H9 (cell line): ENCODE results near the gene DAGLB. TPM values are rescaled to one million over a fixed set of nuclear protein-coding genes. Genes with fewer than 3 reads are reported as not detected.

Source experiments
- DNase-seq: peaks from one replicate; pipeline ENCODE4 v3.0.0-alpha.2; 2017
- H2AFZ ChIP-seq: one replicate; pipeline ENCODE4 v1.6.1; 2013; ENCODE audit warnings: mild to moderate bottlenecking, low read length, control low read depth, moderate library complexity
- H2AK5ac ChIP-seq: 2 replicates; pipeline ENCODE4 v1.6.1; 2013; ENCODE audit warnings: low read length, control low read depth, mixed read lengths; ENCODE audit not compliant: insufficient read length
- H2BK120ac ChIP-seq: one replicate; pipeline ENCODE4 v1.6.1; 2013; ENCODE audit warnings: low read depth, mild to moderate bottlenecking, low read length, control low read depth, inconsistent platforms; ENCODE audit not compliant: poor library complexity, severe bottlenecking
- H2BK12ac ChIP-seq: 2 replicates; pipeline ENCODE4 v1.6.1; 2013; ENCODE audit warnings: low read length, control low read depth, mixed read lengths, low read depth; ENCODE audit not compliant: insufficient read length
- H2BK15ac ChIP-seq: 2 replicates; pipeline ENCODE4 v1.6.1; 2013; ENCODE audit warnings: low read depth, low read length, control low read depth
- H2BK20ac ChIP-seq: one replicate; pipeline ENCODE4 v1.6.1; 2013; ENCODE audit warnings: low read depth, mild to moderate bottlenecking, low read length, control low read depth, inconsistent platforms; ENCODE audit not compliant: poor library complexity, severe bottlenecking
- H2BK5ac ChIP-seq: 2 replicates; pipeline ENCODE4 v1.6.1; 2013; ENCODE audit warnings: low read length, control low read depth, mixed read lengths; ENCODE audit not compliant: insufficient read length
- H3K14ac ChIP-seq: 2 replicates; pipeline ENCODE4 v1.6.1; 2013; ENCODE audit warnings: low read length, control low read depth; ENCODE audit not compliant: insufficient read depth
- H3K18ac ChIP-seq: 2 replicates; pipeline ENCODE4 v1.6.1; 2013; ENCODE audit warnings: low read depth, mild to moderate bottlenecking, mixed read lengths, low read length, control low read depth; ENCODE audit not compliant: insufficient read length
- H3K23ac ChIP-seq: 2 replicates; pipeline ENCODE4 v1.6.1; 2013; ENCODE audit warnings: low read length, control low read depth, mixed read lengths, low read depth; ENCODE audit not compliant: insufficient read length
- H3K23me2 ChIP-seq: 2 replicates; pipeline ENCODE4 v1.6.1; 2013; ENCODE audit warnings: low read depth, mild to moderate bottlenecking, mixed read lengths, low read length, control low read depth; ENCODE audit not compliant: insufficient read length, poor library complexity, severe bottlenecking
- H3K27ac ChIP-seq: 2 replicates; pipeline ENCODE4 v1.5.1; 2013; ENCODE audit warnings: low read length, control low read depth, mixed read lengths, low read depth; ENCODE audit not compliant: insufficient read length
- H3K27me3 ChIP-seq: 2 replicates; pipeline ENCODE4 v1.6.1; 2013; ENCODE audit warnings: low read length, control low read depth, inconsistent platforms; ENCODE audit not compliant: insufficient read depth
- H3K4ac ChIP-seq: 2 replicates; pipeline ENCODE4 v1.6.1; 2013; ENCODE audit warnings: low read depth, mild to moderate bottlenecking, control low read depth, inconsistent platforms, low read length, moderate library complexity
- H3K4me1 ChIP-seq: 2 replicates; pipeline ENCODE4 v1.6.1; 2013; ENCODE audit warnings: low read length, control low read depth, inconsistent platforms; ENCODE audit not compliant: insufficient read depth
- H3K4me2 ChIP-seq: 2 replicates; pipeline ENCODE4 v1.6.1; 2013; ENCODE audit warnings: low read length, control low read depth, mixed read lengths; ENCODE audit not compliant: insufficient read length, insufficient read depth
- H3K56ac ChIP-seq: 2 replicates; pipeline ENCODE4 v1.6.1; 2013; ENCODE audit warnings: low read depth, mild to moderate bottlenecking, mixed read lengths, low read length, control low read depth; ENCODE audit not compliant: insufficient read length
- H3K79me1 ChIP-seq: 2 replicates; pipeline ENCODE4 v1.6.1; 2013; ENCODE audit warnings: low read depth, mild to moderate bottlenecking, moderate library complexity, low read length, control low read depth, inconsistent platforms; ENCODE audit not compliant: insufficient read depth, poor library complexity, severe bottlenecking
- H3K79me2 ChIP-seq: 2 replicates; pipeline ENCODE4 v1.6.1; 2013; ENCODE audit warnings: low read length, control low read depth, inconsistent platforms; ENCODE audit not compliant: insufficient read depth
- H3K9ac ChIP-seq: 2 replicates; pipeline ENCODE4 v1.6.1; 2013; ENCODE audit warnings: low read length, control low read depth, mixed read lengths; ENCODE audit not compliant: insufficient read length; ENCODE audit errors: extremely low read depth
- H3K9me3 ChIP-seq: one replicate; pipeline ENCODE4 v1.6.1; 2013; ENCODE audit warnings: low read depth, low read length, inconsistent platforms; ENCODE audit not compliant: control insufficient read depth
- H3T11ph ChIP-seq: one replicate; pipeline ENCODE4 v1.6.1; 2013; ENCODE audit warnings: mild to moderate bottlenecking, low read length, control low read depth, inconsistent platforms
- H4K20me1 ChIP-seq: one replicate; pipeline ENCODE4 v1.6.1; 2013; ENCODE audit not compliant: control insufficient read depth, insufficient read length, insufficient read depth
- H4K5ac ChIP-seq: 2 replicates; pipeline ENCODE4 v1.6.1; 2013; ENCODE audit warnings: low read depth, mild to moderate bottlenecking, mixed read lengths, low read length, control low read depth; ENCODE audit not compliant: insufficient read length
- H4K8ac ChIP-seq: replicated peaks from 2 replicates; pipeline ENCODE4 v1.6.1; 2013; ENCODE audit warnings: low read length, control low read depth, mixed read lengths, low read depth; ENCODE audit not compliant: insufficient read length
- H4K91ac ChIP-seq: 2 replicates; pipeline ENCODE4 v1.6.1; 2013; ENCODE audit warnings: low read depth, mild to moderate bottlenecking, moderate library complexity, mixed read lengths, low read length, control low read depth; ENCODE audit not compliant: insufficient read length
- H3K27ac Mint-ChIP-seq, 3 experiments: 2 replicates in 2 of 3; 3 replicates in 1 of 3; pipeline ENCODE4 v1.8.0; 2020 to 2021; ENCODE audit warnings: mixed read lengths in 3 of 3, mild to moderate bottlenecking in 1 of 3, moderate library complexity in 1 of 3
- H3K27me3 Mint-ChIP-seq: 2 replicates; pipeline ENCODE4 v1.8.0; 2021; ENCODE audit warnings: low read depth, mild to moderate bottlenecking, moderate library complexity, mixed read lengths
- H3K36me3 Mint-ChIP-seq, 3 experiments: 2 replicates in 2 of 3; 3 replicates in 1 of 3; pipeline ENCODE4 v1.8.0; 2020 to 2021; ENCODE audit warnings: low read depth in 3 of 3, mixed read lengths in 3 of 3; ENCODE audit not compliant: insufficient read depth in 1 of 3
- H3K4me1 Mint-ChIP-seq, 2 experiments: 2 replicates each; pipeline ENCODE4 v1.8.0; 2020; ENCODE audit warnings: mixed read lengths in 2 of 2
- H3K4me3 Mint-ChIP-seq, 2 experiments: 2 replicates in 1 of 2; 3 replicates in 1 of 2; pipeline ENCODE4 v1.8.0; 2020 to 2021; ENCODE audit warnings: mild to moderate bottlenecking in 2 of 2, mixed read lengths in 2 of 2, moderate library complexity in 1 of 2
- H3K9me3 Mint-ChIP-seq, 2 experiments: 2 replicates in 1 of 2; 3 replicates in 1 of 2; pipeline ENCODE4 v1.8.0; 2020; ENCODE audit warnings: mild to moderate bottlenecking in 2 of 2, mixed read lengths in 2 of 2, moderate library complexity in 1 of 2
- CTCF ChIP-seq: fragments of 200-600 bp; sonication (generic); conservative IDR thresholded peaks from 3 replicates; pipeline ENCODE4 v1.8.0; 2021; ENCODE audit warnings: antibody characterized with exemption, mild to moderate bottlenecking
- WGBS: extraction: QIAGEN DNeasy Blood & Tissue Kit; methylation state at CpG from one replicate; pipeline ENCODE4 v1.1.7; 2013; ENCODE audit warnings: missing lambda C conversion rate, low lambda C conversion rate, mixed read lengths; ENCODE audit not compliant: insufficient read length; ENCODE audit errors: extremely low coverage; 5-methylcytosine and 5-hydroxymethylcytosine counted together
- total RNA-seq: library from RNA; stranded (reverse); gene quantifications from 2 replicates; pipeline ENCODE4 v1.2.1, GENCODE V29; 2021

The DAGLB gene
- total RNA-seq, 1 experiment from 2014 or later = 46.4 TPM

DNA sequence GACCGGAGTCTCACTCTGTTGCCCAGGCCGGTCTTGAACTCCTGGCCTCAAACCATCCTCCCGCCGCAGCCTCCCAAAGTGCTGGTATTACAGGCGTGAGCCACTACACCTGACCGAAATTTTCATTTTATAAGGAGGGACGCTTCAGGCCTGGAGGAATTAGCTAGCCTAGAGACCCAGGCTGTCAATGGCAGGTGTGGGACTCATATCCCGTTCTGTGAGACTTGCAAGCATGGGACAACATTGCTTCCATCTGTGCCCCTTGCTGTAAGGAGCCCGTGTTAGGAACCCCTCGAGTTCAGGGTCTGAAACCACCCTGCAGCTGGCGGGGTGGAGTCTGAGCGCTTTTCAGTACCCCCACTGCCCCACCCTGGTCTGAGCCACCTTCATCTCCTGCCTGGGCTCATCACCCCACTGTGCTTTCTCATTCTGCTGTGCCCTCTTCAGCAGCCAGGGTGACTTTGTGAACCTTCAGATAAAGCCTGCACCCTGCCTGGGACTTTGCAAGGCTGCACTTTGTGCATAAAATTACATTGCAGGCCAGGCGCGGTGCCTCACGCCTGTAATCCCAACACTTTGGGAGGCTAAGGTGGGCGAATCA, 1.3 kb upstream of the DAGLB start:
- no peak overlapping the region for H3K27ac ChIP-seq
- no peak for DNase-seq
- no peaks in the 10 kb centered on the region for H4K20me1 ChIP-seq
- H3K56ac ChIP-seq = no peak overlapping the region
- H3K9me3 Mint-ChIP-seq = no peaks in the 10 kb centered on the region
- no peak overlapping the region for H2BK12ac ChIP-seq
- peak overlapping the region; percentile 33 for H3K4me2 ChIP-seq
- no peaks in the 10 kb centered on the region for H3K4me1 ChIP-seq
- H3K23ac ChIP-seq = no peak overlapping the region
- H2BK5ac ChIP-seq = no peak overlapping the region
- H3K36me3 Mint-ChIP-seq = peaks cover 18 to 27% (median 21%) of the 10 kb centered on the region in 3 experiments
- H3K4me3 Mint-ChIP-seq = peak overlapping the region; percentile 71 to 97
- peak overlapping the region; percentile 85 for H2BK15ac ChIP-seq
- H3K4me1 Mint-ChIP-seq = peaks cover 0 to 10% of the 10 kb centered on the region in 2 experiments; a peak in 2 of 4 replicates
- H3K79me1 ChIP-seq = no peaks in the 10 kb centered on the region
- H3K18ac ChIP-seq = peak overlapping the region; percentile 33
- H3K14ac ChIP-seq = no peak overlapping the region
- no peak overlapping the region for H4K8ac ChIP-seq
- H4K91ac ChIP-seq = no peak overlapping the region
- H3K27me3 ChIP-seq = no peaks in the 10 kb centered on the region
- no peak overlapping the region for H3T11ph ChIP-seq
- H3K27ac Mint-ChIP-seq = peak overlapping the region in 1 of 3 experiments; percentile 28; a peak in 2 of 7 replicates
- no peak overlapping the region for H2BK20ac ChIP-seq
- no peak overlapping the region for H2BK120ac ChIP-seq
- no peaks in the 10 kb centered on the region for H3K9me3 ChIP-seq
- H3K79me2 ChIP-seq = peaks cover 5% of the 10 kb centered on the region; the same call in 1 of the 2 replicates
- H3K4ac ChIP-seq = no peak overlapping the region
- no peak for TF ChIP-seq CTCF
- H3K23me2 ChIP-seq = peaks cover 3% of the 10 kb centered on the region
- H3K9ac ChIP-seq = no peak overlapping the region
- H3K27me3 Mint-ChIP-seq = no peaks in the 10 kb centered on the region
- no peak overlapping the region for H4K5ac ChIP-seq
- H2AFZ ChIP-seq = no peak overlapping the region
- no peak overlapping the region for H2AK5ac ChIP-seq
- no CpG with 5 or more reads among the region's 16 CpGs for WGBS
